T-cell (primary cell): ENCODE data around the gene WIPI1. TPM values are rescaled to one million over a fixed set of nuclear protein-coding genes. Genes with fewer than 3 reads are reported as not detected.
"Not testable (repeated sequence)": the region's sequence is repeated elsewhere in the genome, so short reads cannot be mapped to it uniquely, and the experiment has no call there.

Experiments used
- ATAC-seq, 4 experiments: fragments of 200-7000 bp in 3 of 4; fragments of 150-1000 bp in 1 of 4; cut with Tn5 transposase; replicated peaks in 1 of 4; 1 replicate in 3 of 4; 2 replicates in 1 of 4; pipeline ENCODE4 v1.10.0; 2021; ENCODE audit warnings: moderate library complexity in 3 of 4, mild to moderate bottlenecking in 2 of 4, moderate number of reproducible peaks in 1 of 4
- CTCF ChIA-PET, 2 donors: fragments of 300-600 bp; sonication (Branson Sonifier 250); formaldehyde crosslinking; loops; one replicate each; lab custom pipeline; 2022; ENCODE audit warnings: antibody characterized with exemption in 2 of 2; lab: Charles Lee
- POLR2A ChIA-PET, 2 donors: fragments of 300-600 bp; sonication (Branson Sonifier 250); formaldehyde crosslinking; loops; one replicate each; lab custom pipeline; 2022; ENCODE audit warnings: antibody characterized with exemption in 2 of 2; lab: Charles Lee
- DNase-seq, 35 experiments: peaks; one replicate each; pipeline versions ENCODE4 v3.0.0 to v3.0.0-alpha.2; 2013 to 2023
- H3K27ac ChIP-seq: one replicate; pipeline ENCODE4 v1.5.1; 2013; ENCODE audit warnings: low read length
- H3K27me3 ChIP-seq, 2 experiments: replicated peaks in 1 of 2; 1 replicate in 1 of 2; 2 replicates in 1 of 2; pipeline versions ENCODE4 v1.6.1 to v1.7.0; 2013; ENCODE audit warnings: low read length in 1 of 2, mixed read lengths in 1 of 2; ENCODE audit not compliant: control insufficient read depth in 2 of 2, insufficient read depth in 2 of 2; ENCODE audit errors: extremely low read depth in 1 of 2
- H3K36me3 ChIP-seq, 2 donors: 1 replicate in 1 of 2; 2 replicates in 1 of 2; pipeline versions ENCODE4 v1.6.1 to v1.7.0; 2013; ENCODE audit warnings: low read length in 1 of 2; ENCODE audit not compliant: control insufficient read depth in 2 of 2, insufficient read depth in 1 of 2; ENCODE audit errors: extremely low read depth in 1 of 2
- H3K4me1 ChIP-seq, 2 experiments: 1 replicate in 1 of 2; 2 replicates in 1 of 2; pipeline versions ENCODE4 v1.6.1 to v1.7.0; 2013; ENCODE audit warnings: low read length in 2 of 2, mixed read lengths in 1 of 2; ENCODE audit not compliant: insufficient read depth in 2 of 2, control insufficient read depth in 1 of 2; ENCODE audit errors: extremely low read depth in 1 of 2
- H3K4me3 ChIP-seq, 2 donors: 1 replicate in 1 of 2; 2 replicates in 1 of 2; pipeline versions ENCODE4 v1.5.1 to v1.7.0; 2013; ENCODE audit warnings: mild to moderate bottlenecking in 2 of 2, low read length in 1 of 2, moderate library complexity in 1 of 2; ENCODE audit not compliant: control insufficient read depth in 1 of 2; ENCODE audit errors: extremely low read depth in 1 of 2
- H3K9me3 ChIP-seq: 2 replicates; pipeline ENCODE4 v1.7.0; 2013
- H3K27ac Mint-ChIP-seq, 2 donors: one replicate each; pipeline ENCODE4 v1.8.0; 2020 to 2021; ENCODE audit warnings: mild to moderate bottlenecking in 2 of 2, mixed read lengths in 2 of 2
- H3K27me3 Mint-ChIP-seq, 2 donors: one replicate each; pipeline ENCODE4 v1.8.0; 2021 to 2022; ENCODE audit warnings: mixed read lengths in 2 of 2
- H3K36me3 Mint-ChIP-seq: one replicate; pipeline ENCODE4 v1.8.0; 2021; ENCODE audit warnings: mixed read lengths
- H3K4me1 Mint-ChIP-seq, 3 donors: one replicate each; pipeline ENCODE4 v1.8.0; 2020 to 2022; ENCODE audit warnings: mixed read lengths in 3 of 3, mild to moderate bottlenecking in 1 of 3
- H3K4me3 Mint-ChIP-seq, 3 donors: one replicate each; pipeline ENCODE4 v1.8.0; 2020 to 2022; ENCODE audit warnings: mild to moderate bottlenecking in 3 of 3, mixed read lengths in 3 of 3, moderate library complexity in 3 of 3
- H3K9me3 Mint-ChIP-seq, 3 donors: one replicate each; pipeline ENCODE4 v1.8.0; 2020 to 2022; ENCODE audit warnings: mixed read lengths in 3 of 3
- WGBS: methylation state at CpG from one replicate; pipeline ENCODE4 v1.1.5; 2013; ENCODE audit warnings: missing lambda C conversion rate; ENCODE audit not compliant: insufficient coverage; 5-methylcytosine and 5-hydroxymethylcytosine counted together
- total RNA-seq, 35 experiments: library from RNA in 6 of 35; stranded (reverse) in 6 of 35; fragments of 120-200 nt in 1 of 35; gene quantifications; one replicate each; pipeline versions ENCODE4 v1.2.1 to v1.2.4 and lab custom pipeline; 2013 to 2026

The WIPI1 gene
- total RNA-seq, 5 donors from 2014 or later (not counting 1 experiment from before 2014, with no cell fraction given): 5.4 to 11.8 (median 9.7) TPM

DNA sequence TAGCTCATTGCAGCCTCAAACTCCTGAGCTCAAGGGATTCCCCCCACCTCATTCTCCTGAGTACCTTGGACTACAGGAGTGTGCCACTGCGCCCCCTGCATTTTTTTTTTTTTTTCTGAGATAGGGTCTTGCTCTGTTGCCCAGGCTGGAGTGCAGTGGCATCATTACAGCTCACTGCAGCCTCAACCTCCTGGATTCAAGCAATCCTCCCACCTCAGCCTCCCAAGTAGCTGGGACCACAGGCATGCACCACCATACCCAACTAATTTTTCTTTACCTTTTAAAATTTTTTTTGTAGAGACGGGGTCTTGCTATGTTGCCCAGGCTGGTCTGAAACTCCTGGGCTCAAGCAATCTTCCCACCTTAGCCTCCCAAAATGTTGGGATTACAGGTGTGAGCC is 81.1 kb downstream of the WIPI1 start:
- not testable (repeated sequence) for DNase-seq, H3K4me3 ChIP-seq, H3K4me1 Mint-ChIP-seq, ATAC-seq, H3K27me3 Mint-ChIP-seq, H3K4me3 Mint-ChIP-seq, H3K27me3 ChIP-seq, H3K36me3 ChIP-seq, H3K9me3 ChIP-seq, H3K9me3 Mint-ChIP-seq, H3K4me1 ChIP-seq, H3K27ac ChIP-seq, H3K27ac Mint-ChIP-seq
- POLR2A ChIA-PET: interaction anchor here in 1 of 2 donors (0.6 kb wide), 2 partner anchors 64 to 214 kb away, joined by 3 read pairs; no protein-coding TSS in a partner anchor
- H3K36me3 Mint-ChIP-seq: peaks cover 26% of the 10 kb centered on the region
- no CpG with 5 or more reads among the region's 2 CpGs for WGBS
- CTCF ChIA-PET: interaction anchor here in 1 of 2 donors (0.6 to 0.7 kb wide), 2 partner anchors 92 to 156 kb away, joined by 3 read pairs; no protein-coding TSS in a partner anchor

DNA sequence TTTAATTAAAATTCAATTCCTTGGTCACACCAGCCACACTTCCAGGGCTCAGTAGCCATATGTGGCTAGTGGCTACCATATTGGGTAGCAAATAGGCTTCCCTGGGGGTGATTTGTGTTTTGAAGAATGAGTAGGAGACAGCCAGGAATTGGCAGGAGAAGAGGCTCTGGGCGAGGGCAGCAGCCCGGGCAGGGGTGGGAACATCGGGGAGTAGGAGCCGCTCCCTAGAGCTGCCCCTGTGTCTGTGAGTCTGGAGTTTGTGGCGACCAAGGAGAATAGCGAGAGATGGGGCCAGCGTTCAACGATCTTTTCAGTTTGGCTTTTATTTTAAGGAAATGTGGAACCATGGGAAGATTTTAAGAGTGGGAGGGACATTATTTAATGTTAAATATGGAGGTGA is 81.7 kb downstream of the WIPI1 start:
- DNase-seq: no peak
- no peak for ATAC-seq
- Mint-ChIP-seq H3K4me1 (peaks cover 0 to under 1% (median 0%) of the 10 kb centered on the region in 3 donors), H3K36me3 (peaks cover 30% of the 10 kb centered on the region), H3K4me3 (no peak overlapping the region), H3K27ac (no peak overlapping the region), H3K9me3 (no peaks in the 10 kb centered on the region), H3K27me3 (no peaks in the 10 kb centered on the region)
- Histone ChIP-seq H3K36me3 (no peaks in the 10 kb centered on the region), H3K4me1 (no peaks in the 10 kb centered on the region), H3K27ac (no peak overlapping the region), H3K4me3 (no peak overlapping the region), H3K9me3 (no peaks in the 10 kb centered on the region), H3K27me3 (no peaks in the 10 kb centered on the region)
- 96% methylated on average over 5 of the region's 8 CpGs for WGBS
- CTCF ChIA-PET: no interaction called here
- POLR2A ChIA-PET: no interaction called here

Other genes with a start within 250 kb of the WIPI1 start
- 10 to 100 TPM; 50.9 to 81.8 (median 60.5) TPM for gene AMZ2, start 209.5 kb downstream of the WIPI1 start, total RNA-seq
- 10 to 100 TPM in 1 of 5 donors, 1 to 10 TPM in 4; 4.4 to 10.5 (median 7.0) TPM for gene SLC16A6, start 166.4 kb downstream of the WIPI1 start, total RNA-seq
- 10 to 100 TPM; 14.5 to 22.9 (median 17.8) TPM for gene ARSG, start 166.0 kb downstream of the WIPI1 start, total RNA-seq
- 100 to 1,000 TPM; 128 to 175 (median 162) TPM for gene PRKAR1A, start 54.9 kb upstream of the WIPI1 start, total RNA-seq
- under 1 TPM in 3 of 5 donors, not detected in 2; 0.16 to 0.38 (median 0.35) TPM for gene FAM20A, start 143.9 kb upstream of the WIPI1 start, total RNA-seq